Measurements from ENCODE around the gene SLC25A33. TPM values are rescaled to one million over a fixed set of nuclear protein-coding genes. Genes with fewer than 3 reads are reported as not detected.

Gene SLC25A33
- total and polyA plus RNA-seq, 2 donors (not counting 1 experiment from before 2014, with no cell fraction given), result 2.3 to 5.0 TPM

- Histone ChIP-seq H3K9me3 (ENCODE audit: control extremely low read depth in 1 of 3, control insufficient read depth in 2 of 3, insufficient read depth in 1 of 3, low read length in 2 of 3) (peaks cover 0 to 8% (median 0%) of the 10 kb centered on the region in 3 donors), H3K36me3 (replicated peaks in 1 of 2; ENCODE audit: control extremely low read depth in 1 of 2, control insufficient read depth in 1 of 2, extremely low read depth in 1 of 2, insufficient read depth in 2 of 2, low read length in 1 of 2) (peaks cover 0 to 20% of the 10 kb centered on the region in 2 experiments), H2AFZ (ENCODE audit: insufficient read depth, low read depth, low read length, poor library complexity, severe bottlenecking) (no peak overlapping the region), H3K9ac (ENCODE audit: low read length) (no peak overlapping the region), H3K4me2 (replicated peaks; ENCODE audit: low read depth, low read length, poor library complexity, severe bottlenecking) (no peak overlapping the region), H3K4me1 (ENCODE audit: control insufficient read depth in 2 of 2, insufficient read depth in 2 of 2, low read length in 2 of 2) (peaks cover 9 to 32% of the 10 kb centered on the region in 2 donors), H3K79me2 (ENCODE audit: control insufficient read depth, insufficient read depth, low read length) (peaks cover 80% of the 10 kb centered on the region), H4K20me1 (ENCODE audit: control insufficient read depth, insufficient read depth, low read length, poor library complexity, severe bottlenecking) (no peaks in the 10 kb centered on the region), H3K4me3 (ENCODE audit: control extremely low read depth in 1 of 5, extremely low read depth in 1 of 5, insufficient read depth in 1 of 5, low read depth in 2 of 5, low read length in 4 of 5) (no peak overlapping the region), H3K27me3 (replicated peaks in 1 of 4; ENCODE audit: control extremely low read depth in 1 of 4, control insufficient read depth in 3 of 4, insufficient read depth in 4 of 4, low read length in 3 of 4) (no peaks in the 10 kb centered on the region), H3K27ac (ENCODE audit: low read length in 2 of 2) (peak overlapping the region in 1 of 2 donors; percentile 59)
- peak overlapping the region; percentile 46 for H3K27ac Mint-ChIP-seq
- DNase-seq, result no peak
- CTCF ChIA-PET, result no interaction called here
- H3K9me3 Mint-ChIP-seq (ENCODE audit: insufficient read depth), result no peaks in the 10 kb centered on the region
- TF ChIP-seq CTCF (IDR thresholded peaks at IDR 0.05) (no peak), EZH2 (IDR thresholded peaks at IDR 0.05; ENCODE audit: borderline replicate concordance, insufficient read depth, low read depth, low read length, poor library complexity, severe bottlenecking) (no peak)
- POLR2A ChIA-PET, result no interaction called here
- WGBS (ENCODE audit: insufficient coverage), result 100% methylated on average over 2 of the region's 6 CpGs
- ATAC-seq (ENCODE audit: low read depth), result no peak
- H3K4me3 Mint-ChIP-seq, result no peak overlapping the region
- peaks cover 50% of the 10 kb centered on the region for H3K4me1 Mint-ChIP-seq
- intact Hi-C loops (cut with micrococcal nuclease), result no loop called here
- no peaks in the 10 kb centered on the region for H3K27me3 Mint-ChIP-seq
Observed at GRCh38 chr1:9633493-9633892, 94.2 kb downstream of the SLC25A33 start.

- H3K9me3 ChIP-seq (ENCODE audit: control extremely low read depth in 1 of 3, control insufficient read depth in 2 of 3, insufficient read depth in 1 of 3, low read length in 2 of 3), result peaks cover 0 to 9% (median 0%) of the 10 kb centered on the region in 3 donors
- peaks cover 84% of the 10 kb centered on the region for H3K79me2 ChIP-seq (ENCODE audit: control insufficient read depth, insufficient read depth, low read length)
- no peak for ATAC-seq (ENCODE audit: low read depth)
- H3K4me1 ChIP-seq (ENCODE audit: control insufficient read depth in 2 of 2, insufficient read depth in 2 of 2, low read length in 2 of 2), result peaks cover 15 to 32% of the 10 kb centered on the region in 2 donors
- H3K36me3 ChIP-seq (replicated peaks in 1 of 2; ENCODE audit: control extremely low read depth in 1 of 2, control insufficient read depth in 1 of 2, extremely low read depth in 1 of 2, insufficient read depth in 2 of 2, low read length in 1 of 2), result peaks cover 0 to 20% of the 10 kb centered on the region in 2 experiments
- no peak overlapping the region for H3K4me3 ChIP-seq (ENCODE audit: control extremely low read depth in 1 of 5, extremely low read depth in 1 of 5, insufficient read depth in 1 of 5, low read depth in 2 of 5, low read length in 4 of 5)
- CTCF ChIA-PET, result interaction anchor here (0.9 to 1.1 kb wide), 2 partner anchors 9 to 30 kb away, joined by 3 to 4 read pairs; no protein-coding TSS in a partner anchor
- intact Hi-C loops (cut with micrococcal nuclease), result no loop called here
- Mint-ChIP-seq H3K4me1 (peaks cover 49% of the 10 kb centered on the region), H3K27ac (peak overlapping the region; percentile 26), H3K4me3 (no peak overlapping the region), H3K9me3 (ENCODE audit: insufficient read depth) (no peaks in the 10 kb centered on the region), H3K27me3 (no peaks in the 10 kb centered on the region)
- no peak overlapping the region for H3K27ac ChIP-seq (ENCODE audit: low read length in 2 of 2)
- WGBS (ENCODE audit: insufficient coverage), result 90% methylated on average over 1 of the region's 2 CpGs
- H3K4me2 ChIP-seq (replicated peaks; ENCODE audit: low read depth, low read length, poor library complexity, severe bottlenecking), result no peak overlapping the region
- no peak overlapping the region for H3K9ac ChIP-seq (ENCODE audit: low read length)
- no peak overlapping the region for H2AFZ ChIP-seq (ENCODE audit: insufficient read depth, low read depth, low read length, poor library complexity, severe bottlenecking)
- no peaks in the 10 kb centered on the region for H4K20me1 ChIP-seq (ENCODE audit: control insufficient read depth, insufficient read depth, low read length, poor library complexity, severe bottlenecking)
- no peak for TF ChIP-seq EZH2 (IDR thresholded peaks at IDR 0.05; ENCODE audit: borderline replicate concordance, insufficient read depth, low read depth, low read length, poor library complexity, severe bottlenecking)
- no peak for TF ChIP-seq CTCF (IDR thresholded peaks at IDR 0.05)
- no peaks in the 10 kb centered on the region for H3K27me3 ChIP-seq (replicated peaks in 1 of 4; ENCODE audit: control extremely low read depth in 1 of 4, control insufficient read depth in 3 of 4, insufficient read depth in 4 of 4, low read length in 3 of 4)
- POLR2A ChIA-PET, result no interaction called here
- DNase-seq, result no peak
Observed at GRCh38 chr1:9634582-9634981, 95.3 kb downstream of the SLC25A33 start.

Other genes starting within 250 kb of the SLC25A33 start
- gene SPSB1, start 246.6 kb upstream of the SLC25A33 start, total RNA-seq, result 8.9 and 9.4 TPM in 2 replicates
- 1.1 and 1.7 TPM in 2 replicates for gene SPSB1, start 246.6 kb upstream of the SLC25A33 start, polyA plus RNA-seq
- 9.1 and 11.2 TPM in 2 replicates for gene TMEM201, start 49.4 kb downstream of the SLC25A33 start, total RNA-seq
- 6.5 and 6.6 TPM in 2 replicates for gene TMEM201, start 49.4 kb downstream of the SLC25A33 start, polyA plus RNA-seq
- 222 and 223 TPM in 2 replicates for gene PIK3CD, start 112.3 kb downstream of the SLC25A33 start, total RNA-seq
- gene PIK3CD, start 112.3 kb downstream of the SLC25A33 start, polyA plus RNA-seq, result 144 and 205 TPM in 2 replicates

Measured in B cell (primary cell).